ENCODE results near the gene C1QTNF6. TPM values are rescaled to one million over a fixed set of nuclear protein-coding genes. Genes with fewer than 3 reads are reported as not detected.
A peak's percentile ranks its signal among the peaks of the same experiment; 100 is the strongest.

The C1QTNF6 gene
- total RNA-seq, 4 donors from 2014 or later, result 0.69 to 1.6 (median 1.1) TPM

DNA sequence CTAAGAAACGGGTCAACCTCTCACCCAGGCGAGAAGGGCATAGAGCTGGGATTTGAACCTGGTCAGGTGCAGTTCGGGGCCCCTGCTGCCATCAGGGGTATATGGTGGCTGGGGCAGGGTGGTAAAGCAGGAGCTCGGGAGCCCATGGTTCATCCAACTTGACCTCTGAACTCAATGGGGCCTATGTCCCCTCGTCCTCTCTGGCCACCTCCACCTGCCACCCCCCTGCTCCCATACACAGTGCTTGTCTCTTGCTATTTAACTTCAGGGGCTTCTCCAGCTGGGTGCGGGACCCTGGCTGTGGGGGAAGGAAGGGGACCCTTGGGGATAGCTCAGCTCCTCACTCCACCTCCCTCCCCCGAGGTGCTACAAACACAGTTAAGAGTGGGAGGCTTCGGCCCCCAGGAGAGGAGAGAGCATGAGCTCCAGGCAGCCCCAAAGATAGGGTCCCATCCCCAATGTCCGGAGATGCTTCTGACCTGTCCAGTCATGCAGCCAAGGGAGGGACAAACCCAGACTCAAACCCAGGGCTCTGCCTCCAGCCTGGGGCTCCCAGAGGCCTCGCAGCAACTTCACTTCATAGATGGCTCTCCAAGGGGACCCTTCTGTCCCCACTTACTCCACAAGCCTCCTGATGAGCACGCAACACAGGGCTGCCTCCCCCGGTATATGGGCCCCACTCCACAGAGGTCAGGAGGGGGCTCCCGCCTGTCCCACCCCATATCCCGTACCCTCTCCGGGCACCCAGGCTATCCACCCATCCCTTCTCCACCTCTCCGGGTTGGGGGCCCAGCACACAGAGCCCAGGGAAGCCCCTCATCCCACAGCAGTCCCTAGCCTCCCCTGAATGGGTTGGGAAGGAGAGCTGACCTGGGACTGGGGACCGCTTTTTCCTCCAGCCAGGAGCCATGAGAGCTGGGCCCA lies 39.0 kb downstream of the C1QTNF6 start:
- Histone ChIP-seq H3K4me3 (peak overlapping the region in 1 of 2 donors; percentile 25), H3K9me3 (peaks cover 0 to 14% (median 0%) of the 10 kb centered on the region in 3 donors), H3K4me1 (peaks cover 0 to 6% (median 0%) of the 10 kb centered on the region in 3 donors), H3K36me3 (no peaks in the 10 kb centered on the region), H3K27ac (no peak overlapping the region), H3K27me3 (peaks cover 62% of the 10 kb centered on the region)
- WGBS, 2 donors (ENCODE audit: low coverage in 1 of 2), result 60% methylated on average over 3 of the region's 17 CpGs; no CpG with 5 or more reads in 1 of the 2 donors
- no peak for ATAC-seq
- TF ChIP-seq POLR2A (IDR thresholded peaks at IDR 0.05) (no peak), EP300 (IDR thresholded peaks at IDR 0.05) (no peak)
- TF ChIP-seq, protein P1, sequence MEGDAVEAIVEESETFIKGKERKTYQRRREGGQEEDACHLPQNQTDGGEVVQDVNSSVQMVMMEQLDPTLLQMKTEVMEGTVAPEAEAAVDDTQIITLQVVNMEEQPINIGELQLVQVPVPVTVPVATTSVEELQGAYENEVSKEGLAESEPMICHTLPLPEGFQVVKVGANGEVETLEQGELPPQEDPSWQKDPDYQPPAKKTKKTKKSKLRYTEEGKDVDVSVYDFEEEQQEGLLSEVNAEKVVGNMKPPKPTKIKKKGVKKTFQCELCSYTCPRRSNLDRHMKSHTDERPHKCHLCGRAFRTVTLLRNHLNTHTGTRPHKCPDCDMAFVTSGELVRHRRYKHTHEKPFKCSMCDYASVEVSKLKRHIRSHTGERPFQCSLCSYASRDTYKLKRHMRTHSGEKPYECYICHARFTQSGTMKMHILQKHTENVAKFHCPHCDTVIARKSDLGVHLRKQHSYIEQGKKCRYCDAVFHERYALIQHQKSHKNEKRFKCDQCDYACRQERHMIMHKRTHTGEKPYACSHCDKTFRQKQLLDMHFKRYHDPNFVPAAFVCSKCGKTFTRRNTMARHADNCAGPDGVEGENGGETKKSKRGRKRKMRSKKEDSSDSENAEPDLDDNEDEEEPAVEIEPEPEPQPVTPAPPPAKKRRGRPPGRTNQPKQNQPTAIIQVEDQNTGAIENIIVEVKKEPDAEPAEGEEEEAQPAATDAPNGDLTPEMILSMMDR (IDR thresholded peaks at IDR 0.05), result no peak

DNA sequence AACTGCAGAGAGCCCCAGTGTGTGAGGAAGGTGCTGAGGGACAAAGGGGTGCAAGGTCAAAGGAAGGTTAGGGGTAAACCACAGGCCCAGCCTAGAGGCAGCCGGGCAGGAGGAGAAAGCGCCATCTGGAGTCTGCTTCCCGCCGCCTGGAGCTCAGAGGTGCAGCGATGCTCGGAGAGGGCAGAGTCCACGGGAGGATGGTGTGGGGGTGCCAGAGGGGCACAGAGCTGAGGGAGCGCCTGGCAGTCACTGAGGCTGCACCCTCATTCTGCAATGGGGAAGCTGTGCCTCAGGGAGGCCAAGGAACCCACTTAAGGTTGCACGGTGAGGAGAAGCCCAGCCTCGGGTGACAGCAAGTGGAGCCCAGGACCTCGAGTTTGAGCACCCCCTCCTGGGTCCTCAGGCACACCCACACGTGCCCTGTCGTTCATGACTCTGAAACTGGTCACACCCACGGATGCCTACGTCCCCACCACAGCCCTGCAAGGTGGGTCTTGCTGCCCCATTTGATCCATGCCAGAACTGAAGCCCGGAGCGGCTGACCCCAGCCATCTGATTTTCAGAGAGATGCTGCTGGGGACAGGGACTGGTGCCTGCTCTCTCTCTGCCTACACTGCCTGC lies 39.9 kb downstream of the C1QTNF6 start:
- Histone ChIP-seq H3K4me1 (peaks cover 0 to 6% (median 0%) of the 10 kb centered on the region in 3 donors), H3K9me3 (peaks cover 0 to 14% (median 0%) of the 10 kb centered on the region in 3 donors), H3K27ac (no peak overlapping the region), H3K4me3 (no peak overlapping the region), H3K27me3 (peaks cover 68% of the 10 kb centered on the region), H3K36me3 (no peaks in the 10 kb centered on the region)
- peak; percentile 16 for ATAC-seq
- WGBS, 2 donors (ENCODE audit: low coverage in 1 of 2), result 60% methylated on average over 1 of the region's 17 CpGs; no CpG with 5 or more reads in 1 of the 2 donors
- TF ChIP-seq, protein P1 (IDR thresholded peaks at IDR 0.05), result no peak
- TF ChIP-seq POLR2A (IDR thresholded peaks at IDR 0.05) (no peak), EP300 (IDR thresholded peaks at IDR 0.05) (no peak), POLR2AphosphoS5 (IDR thresholded peaks at IDR 0.05) (no peak)

DNA sequence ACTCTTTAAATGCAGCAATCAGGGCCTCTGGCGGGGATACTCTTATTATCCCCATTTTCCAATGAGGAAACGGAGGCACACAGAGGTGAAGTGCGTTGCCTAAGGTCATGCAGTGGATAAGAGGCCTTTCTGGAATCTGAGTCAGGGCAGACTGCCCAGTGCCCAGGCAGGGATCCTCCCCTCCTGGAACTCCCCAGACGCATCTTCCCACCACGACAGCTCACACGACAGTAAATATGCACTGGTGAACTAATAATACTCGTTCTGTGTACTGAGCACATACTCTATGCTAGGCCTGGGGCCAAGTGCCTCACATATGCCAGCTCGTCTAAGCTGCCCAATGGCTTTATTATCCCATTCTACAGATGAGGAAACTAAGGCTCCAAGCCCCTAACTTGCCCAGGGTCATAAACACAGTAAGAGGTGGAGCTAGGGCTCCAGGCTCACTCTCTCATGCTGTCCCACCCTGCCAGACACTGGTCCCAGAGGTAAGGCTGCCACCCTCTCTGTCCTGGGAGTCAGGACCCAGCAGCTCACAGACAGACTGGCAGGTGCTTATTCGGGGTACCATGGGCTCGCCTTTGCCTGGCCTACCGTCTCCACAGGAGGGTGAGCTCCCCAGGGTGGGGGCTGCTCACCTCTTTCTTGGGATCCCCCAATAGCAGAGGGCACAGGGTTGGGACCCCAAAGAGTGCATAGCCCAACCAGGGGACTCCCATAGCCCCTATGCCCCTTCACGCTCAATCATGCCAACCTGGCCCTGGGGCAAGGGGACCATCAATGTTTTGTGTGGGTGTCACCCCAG lies 40.7 kb downstream of the C1QTNF6 start:
- Histone ChIP-seq H3K4me3 (no peak overlapping the region), H3K27me3 (peaks cover 75% of the 10 kb centered on the region), H3K9me3 (peaks cover 0 to 14% (median 0%) of the 10 kb centered on the region in 3 donors), H3K4me1 (peaks cover 0 to 6% (median 0%) of the 10 kb centered on the region in 3 donors), H3K27ac (no peak overlapping the region), H3K36me3 (no peaks in the 10 kb centered on the region)
- TF ChIP-seq POLR2AphosphoS5 (IDR thresholded peaks at IDR 0.05) (no peak), EP300 (IDR thresholded peaks at IDR 0.05) (no peak), POLR2A (IDR thresholded peaks at IDR 0.05) (no peak)
- TF ChIP-seq, protein P1 (IDR thresholded peaks at IDR 0.05), result no peak
- WGBS, 2 donors (ENCODE audit: low coverage in 1 of 2), result 82 to 100% methylated on average over 1 to 8 of the region's 12 CpGs
- no peak for ATAC-seq

DNA sequence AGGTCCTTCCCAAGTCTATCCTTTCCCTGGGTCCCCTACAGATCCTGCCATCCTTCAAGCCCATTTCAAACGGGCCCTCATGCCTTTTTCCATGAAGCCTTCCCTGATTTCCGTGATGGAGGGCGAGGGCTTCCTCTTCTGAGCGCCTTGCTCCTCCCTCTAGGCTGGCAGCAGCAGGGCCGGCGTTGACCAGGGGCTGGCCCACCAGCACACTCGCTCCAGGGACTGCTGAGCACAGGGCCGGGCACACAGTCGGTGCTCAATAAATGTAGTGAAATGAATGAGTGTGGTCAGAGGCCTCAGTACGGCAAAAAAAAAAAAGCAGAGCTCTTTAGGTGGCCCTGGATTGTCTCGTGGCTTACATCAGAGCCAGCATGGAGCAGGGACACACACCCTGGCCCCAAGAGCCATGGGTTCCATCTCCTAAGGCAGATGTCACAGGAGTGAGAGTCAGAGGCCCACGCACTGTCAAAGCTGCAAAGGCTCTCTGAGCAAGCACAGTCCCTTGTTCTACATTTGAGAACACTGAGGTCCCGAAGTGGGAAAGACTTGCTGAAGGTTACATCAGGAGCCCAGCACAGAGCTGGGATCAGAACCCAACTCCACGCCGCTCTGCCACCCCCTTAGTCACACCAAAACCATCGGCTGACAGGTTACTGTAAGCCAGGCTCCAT lies 41.4 kb downstream of the C1QTNF6 start:
- 71% methylated on average over 6 of the region's 16 CpGs; no CpG with 5 or more reads in 1 of the 2 donors for whole genome bisulfite sequencing, 2 donors (ENCODE audit: low coverage in 1 of 2)
- Histone ChIP-seq H3K4me1 (peaks cover 0 to 6% (median 0%) of the 10 kb centered on the region in 3 donors), H3K27ac (no peak overlapping the region), H3K4me3 (no peak overlapping the region), H3K27me3 (peaks cover 83% of the 10 kb centered on the region), H3K9me3 (peaks cover 0 to 10% (median 0%) of the 10 kb centered on the region in 3 donors), H3K36me3 (no peaks in the 10 kb centered on the region)
- TF ChIP-seq EP300 (IDR thresholded peaks at IDR 0.05) (no peak), POLR2AphosphoS5 (IDR thresholded peaks at IDR 0.05) (no peak), POLR2A (IDR thresholded peaks at IDR 0.05) (no peak)
- TF ChIP-seq, protein P1 (IDR thresholded peaks at IDR 0.05), result no peak
- ATAC-seq, result no peak
